NCI-H146 treated with DMSO at 0.1 percent for 48 hours (cell line): ENCODE results near the gene IPO9.

Source experiments
- DNase-seq: peaks from one replicate; lab custom pipeline; 2025; ENCODE audit not compliant: unreplicated experiment; lab: John Stamatoyannopoulos, UW

The IPO9 gene

DNA sequence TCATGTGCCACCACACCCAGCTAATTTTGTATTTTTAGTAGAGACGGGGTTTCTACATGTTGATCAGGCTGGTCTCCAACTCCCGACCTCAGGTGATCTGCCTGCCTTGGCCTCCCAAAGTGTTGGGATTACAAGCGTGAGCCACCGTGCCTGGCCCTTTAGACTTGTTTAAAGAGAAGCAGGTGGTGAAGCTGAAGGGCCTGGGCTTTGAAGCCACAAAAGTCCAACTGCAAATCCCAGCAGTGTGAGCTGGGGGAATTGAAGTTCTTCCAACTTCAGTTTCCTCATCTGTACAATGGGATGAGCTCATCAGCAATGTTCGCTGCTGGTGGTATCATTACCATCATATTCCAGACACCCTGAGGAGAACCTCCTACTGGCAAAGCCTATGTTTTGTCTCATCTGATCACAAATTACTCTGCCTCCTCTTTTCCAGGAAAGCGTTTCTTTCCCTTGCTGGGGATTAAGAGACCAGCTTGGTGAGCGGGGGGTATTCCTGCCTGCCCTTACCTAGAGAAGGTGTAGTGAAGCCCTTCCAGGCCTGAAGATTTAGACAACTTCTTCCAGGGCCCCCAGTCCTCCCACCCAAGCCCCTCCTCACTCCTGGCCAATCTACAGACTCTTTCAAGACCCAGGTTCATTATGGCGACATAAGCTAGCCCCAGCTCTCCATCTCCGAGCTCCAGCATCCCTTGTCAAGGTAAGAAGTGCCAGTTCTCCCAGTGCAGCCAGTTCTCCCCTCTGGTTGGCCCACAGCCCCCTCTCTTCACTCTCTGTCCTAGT is 57.3 kb downstream of the IPO9 start:
- no peak for DNase-seq

- DNase-seq: no peak
Measured at GRCh38 chr1:201887116-201887866, 58.3 kb downstream of the IPO9 start.

DNA sequence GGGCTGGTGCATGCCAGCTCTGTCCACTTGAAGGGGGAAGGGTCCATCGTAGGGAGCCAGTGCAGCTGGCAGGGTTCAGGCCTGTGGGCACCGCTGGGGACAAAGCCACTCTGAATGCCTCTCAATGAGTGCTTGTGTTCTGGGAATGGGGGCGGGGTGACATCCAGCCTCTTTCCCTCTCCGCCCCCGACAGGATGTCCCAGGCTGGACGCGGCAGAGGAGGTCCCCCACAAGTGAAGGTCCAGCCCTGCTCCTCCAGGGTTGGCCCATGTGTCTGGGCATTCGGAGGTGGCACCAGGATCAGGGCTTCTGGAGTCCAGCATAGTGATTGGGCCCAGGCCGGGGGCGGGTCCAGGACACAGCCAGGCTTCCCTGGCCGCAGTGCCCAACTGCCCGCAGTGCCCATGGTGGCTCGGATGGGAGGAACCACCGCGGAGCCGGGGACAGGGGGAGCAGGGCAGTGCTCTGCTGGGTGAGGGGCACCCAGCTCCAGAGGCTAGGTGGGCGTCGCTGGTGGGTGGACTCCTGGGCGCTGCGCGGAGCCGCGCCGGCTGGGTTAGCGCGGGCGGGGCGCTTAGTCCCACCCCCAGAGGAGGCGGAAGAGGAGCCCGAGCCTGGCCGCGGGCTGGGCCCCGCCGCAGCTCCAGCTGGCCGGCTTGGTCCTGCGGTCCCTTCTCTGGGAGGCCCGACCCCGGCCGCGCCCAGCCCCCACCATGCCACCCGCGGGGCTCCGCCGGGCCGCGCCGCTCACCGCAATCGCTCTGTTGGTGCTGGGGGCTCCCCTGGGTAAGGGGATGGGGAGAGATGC is 59.5 kb downstream of the IPO9 start, which contains the start of gene SHISA4:
Gene SHISA4, plus strand, starts transcription at position 617 of the 808 bp plus-strand sequence. Its CDS starts 97 bp downstream, at position 714.
- DNase-seq: peak; percentile 33

DNA sequence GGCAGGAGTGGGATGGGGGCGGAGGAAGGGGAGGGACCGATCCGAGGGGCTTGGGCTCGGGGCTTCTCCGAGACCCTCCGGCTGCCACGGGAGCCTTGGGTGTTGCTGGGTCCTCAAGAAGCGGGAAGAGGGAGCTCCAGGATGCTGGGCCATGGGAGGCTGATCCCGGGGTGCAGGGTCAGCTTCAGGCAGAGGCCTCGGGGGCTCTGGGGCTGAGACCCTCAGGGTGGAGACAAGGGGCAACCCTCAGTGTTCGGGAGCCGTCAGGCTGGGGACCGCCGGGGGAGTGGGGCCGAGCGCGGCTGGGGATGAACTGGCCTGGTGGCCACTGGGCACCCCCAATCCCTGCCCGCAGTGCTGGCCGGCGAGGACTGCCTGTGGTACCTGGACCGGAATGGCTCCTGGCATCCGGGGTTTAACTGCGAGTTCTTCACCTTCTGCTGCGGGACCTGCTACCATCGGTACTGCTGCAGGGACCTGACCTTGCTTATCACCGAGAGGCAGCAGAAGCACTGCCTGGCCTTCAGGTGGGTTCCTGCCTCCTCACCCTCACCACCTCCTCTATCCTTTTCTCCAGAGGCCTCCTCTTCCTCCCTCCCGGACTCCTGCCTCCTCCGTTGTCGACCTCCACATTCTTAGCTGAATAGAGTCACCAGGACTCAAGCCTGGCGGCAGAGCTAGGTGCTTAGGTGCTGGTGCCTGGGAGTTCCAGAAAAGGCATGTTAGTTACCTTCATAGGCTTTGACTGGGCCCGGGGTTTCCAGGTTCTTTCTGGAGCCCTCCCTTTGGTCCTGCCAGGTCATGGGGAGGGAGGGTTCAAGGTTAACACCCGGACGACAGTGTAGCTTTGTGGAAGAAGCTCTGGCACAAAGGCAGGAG is 60.4 kb downstream of the IPO9 start:
- DNase-seq: no peak

DNA sequence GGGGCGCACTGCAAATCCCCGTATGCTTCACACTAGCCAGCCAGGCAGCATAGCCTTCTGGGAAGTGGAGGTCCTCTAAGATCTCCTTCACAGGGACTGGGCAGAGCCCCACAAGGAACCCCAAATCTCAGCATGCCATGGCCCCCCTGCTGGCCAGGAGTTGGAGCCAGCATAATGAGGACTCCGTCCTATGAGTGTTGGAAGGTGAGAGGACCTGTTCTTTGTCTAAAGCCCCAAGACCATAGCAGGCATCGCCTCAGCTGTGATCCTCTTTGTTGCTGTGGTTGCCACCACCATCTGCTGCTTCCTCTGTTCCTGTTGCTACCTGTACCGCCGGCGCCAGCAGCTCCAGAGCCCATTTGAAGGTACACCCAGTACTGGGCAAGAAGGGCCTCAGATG is 61.3 kb downstream of the IPO9 start:
- DNase-seq: no peak

- DNase-seq: no peak
Measured at GRCh38 chr1:201890806-201891450, 62.0 kb downstream of the IPO9 start.

DNA sequence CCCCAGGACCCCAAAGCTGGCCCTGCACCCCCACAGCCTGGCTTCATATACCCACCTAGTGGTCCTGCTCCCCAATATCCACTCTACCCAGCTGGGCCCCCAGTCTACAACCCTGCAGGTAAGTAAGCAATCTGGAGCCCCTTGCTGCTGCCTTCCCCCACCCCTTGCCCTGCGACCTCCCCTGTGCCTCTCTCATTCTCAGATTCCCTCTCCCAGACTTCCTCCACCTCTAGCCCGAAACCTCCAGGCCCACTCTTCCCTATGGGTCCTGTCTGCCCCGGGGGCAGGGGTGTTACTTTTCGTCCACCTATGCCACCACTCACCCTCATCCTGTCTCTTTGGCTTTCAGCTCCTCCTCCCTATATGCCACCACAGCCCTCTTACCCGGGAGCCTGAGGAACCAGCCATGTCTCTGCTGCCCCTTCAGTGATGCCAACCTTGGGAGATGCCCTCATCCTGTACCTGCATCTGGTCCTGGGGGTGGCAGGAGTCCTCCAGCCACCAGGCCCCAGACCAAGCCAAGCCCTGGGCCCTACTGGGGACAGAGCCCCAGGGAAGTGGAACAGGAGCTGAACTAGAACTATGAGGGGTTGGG is 62.6 kb downstream of the IPO9 start:
- no peak for DNase-seq

GRCh38 chr1:201892211-201892610 is 63.3 kb downstream of the IPO9 start:
- DNase-seq: no peak

- no peak for DNase-seq
Measured at GRCh38 chr1:201893431-201893830, 64.5 kb downstream of the IPO9 start.

GRCh38 chr1:201894343-201895119 is 65.6 kb downstream of the IPO9 start:
- no peak for DNase-seq

DNA sequence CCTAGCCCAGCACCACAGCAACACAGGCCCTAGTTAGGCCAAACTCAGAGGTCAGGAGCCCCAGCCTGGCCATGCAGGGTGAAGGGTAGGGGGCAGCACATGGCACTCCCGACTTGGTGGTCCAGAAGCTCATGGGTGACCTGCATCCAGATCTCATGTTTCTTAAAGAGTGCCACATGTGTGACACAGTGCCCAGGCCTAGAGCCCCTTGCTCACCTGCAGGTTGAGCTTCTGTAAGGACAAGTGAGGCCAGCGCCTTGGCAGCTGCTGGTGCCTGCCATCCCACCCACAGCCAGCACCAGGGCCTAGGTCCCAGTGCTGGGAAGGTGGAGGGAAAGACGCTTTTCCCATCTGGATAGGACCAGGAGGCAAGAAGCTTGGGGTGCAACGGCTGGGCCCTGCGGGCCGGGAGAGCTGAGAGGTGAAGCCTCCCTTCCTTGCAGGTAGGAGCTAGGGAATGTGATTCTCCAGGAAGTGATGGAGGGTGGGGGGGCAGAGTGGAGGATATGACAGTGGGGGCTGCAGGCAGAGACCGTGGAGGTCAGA is 66.2 kb downstream of the IPO9 start:
- DNase-seq: no peak

DNA sequence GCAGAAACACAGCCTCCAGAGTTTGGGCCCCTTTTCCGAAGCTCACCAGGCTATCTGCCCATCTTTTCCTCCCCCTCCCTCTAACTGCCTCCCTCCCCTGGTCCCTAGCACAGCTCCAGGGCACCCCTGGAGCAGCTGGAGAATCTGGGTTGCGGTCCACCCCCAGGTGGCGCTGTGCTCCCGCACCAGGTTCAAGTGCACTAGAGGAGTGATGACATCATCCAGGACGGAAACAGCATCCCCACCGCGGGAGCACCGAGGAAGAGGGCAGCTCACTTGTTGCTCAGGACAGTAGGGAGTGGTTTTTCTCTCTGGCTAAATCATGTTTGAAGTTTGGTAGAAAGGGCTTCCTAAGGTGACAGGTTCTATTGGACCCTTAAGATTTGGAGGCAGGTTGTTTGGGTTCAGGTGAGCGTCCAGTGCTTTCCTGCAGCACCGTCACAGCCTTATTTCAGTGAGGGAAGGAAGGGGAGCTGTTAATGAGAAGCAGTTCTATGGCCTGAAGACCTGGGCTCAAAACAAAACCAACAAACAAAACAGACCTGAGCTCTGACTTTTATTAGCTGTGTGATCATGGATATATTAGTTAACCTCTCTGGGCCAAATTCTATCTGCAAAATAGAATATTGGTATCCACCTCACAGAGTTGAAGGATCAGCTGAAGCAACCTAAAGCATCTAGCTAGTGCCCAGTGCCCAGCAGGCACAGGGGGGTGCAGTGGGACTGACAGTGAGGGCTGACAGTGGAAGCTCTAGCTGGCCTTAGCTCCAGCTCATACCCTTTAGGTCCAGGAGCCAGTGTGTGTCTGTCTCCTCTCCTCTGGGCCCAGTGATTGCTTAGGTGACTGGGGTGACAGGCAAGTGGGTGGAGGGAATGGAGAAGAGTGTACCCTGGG is 67.2 kb downstream of the IPO9 start:
- peak; percentile 80 for DNase-seq

DNA sequence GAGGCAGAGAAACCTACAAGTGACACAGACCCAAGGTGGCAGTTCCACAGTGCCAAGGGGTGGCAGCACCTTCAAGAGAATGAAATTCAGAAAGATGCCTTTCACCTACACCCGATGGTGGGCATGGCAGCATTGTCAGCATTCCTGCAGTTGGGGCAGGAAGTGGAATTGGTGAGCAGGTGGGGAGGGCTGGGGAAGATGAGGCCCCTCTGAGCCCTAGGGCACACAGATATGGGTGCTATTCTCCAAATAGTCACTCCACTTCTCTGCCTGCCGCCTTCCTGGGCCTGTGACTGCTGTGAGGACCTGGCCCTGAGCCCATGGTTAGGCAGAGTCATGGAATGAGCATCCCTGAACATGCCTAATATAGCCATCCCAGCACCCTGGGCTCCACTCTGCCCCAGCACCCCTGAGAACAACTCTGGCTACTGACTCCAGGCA is 68.0 kb downstream of the IPO9 start:
- no peak for DNase-seq

- DNase-seq: no peak
Measured at GRCh38 chr1:201898240-201898894, 69.4 kb downstream of the IPO9 start.

DNA sequence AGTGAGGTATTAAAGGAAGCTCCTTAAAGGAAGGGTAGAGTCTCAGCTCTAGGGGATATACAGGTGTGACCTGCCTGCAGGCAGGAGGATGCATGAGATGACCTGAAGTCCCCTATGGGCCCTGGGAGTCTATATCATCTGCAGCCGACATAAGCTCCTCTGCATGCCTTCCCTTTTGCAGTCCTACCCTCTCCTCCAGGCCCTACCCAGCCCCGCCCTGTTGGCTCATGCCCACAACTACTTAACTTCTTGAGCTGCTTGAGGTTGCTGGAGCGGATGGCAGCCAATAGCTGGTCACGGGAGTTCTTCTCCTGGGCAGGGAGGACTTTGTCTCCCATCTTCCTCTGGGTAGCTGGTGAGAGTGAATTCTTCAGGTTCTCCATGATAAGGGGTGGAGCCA is 70.0 kb downstream of the IPO9 start:
- DNase-seq: no peak

GRCh38 chr1:201899683-201900429 is 70.9 kb downstream of the IPO9 start:
- DNase-seq: no peak
